Measurements from ENCODE around the gene TMIGD1.

Gene TMIGD1

GRCh38 chr17:30337393-30337999, 3.6 kb upstream of the TMIGD1 start:
- no peak overlapping the region for H3K4me3 ChIP-seq (replicated peaks; ENCODE audit: insufficient read depth, low read length)
- H3K27ac ChIP-seq (replicated peaks) = peak overlapping the region; percentile 25
- no peaks in the 10 kb centered on the region for H3K27me3 ChIP-seq (ENCODE audit: insufficient read depth, poor library complexity, severe bottlenecking)
- TF ChIP-seq, protein P1, sequence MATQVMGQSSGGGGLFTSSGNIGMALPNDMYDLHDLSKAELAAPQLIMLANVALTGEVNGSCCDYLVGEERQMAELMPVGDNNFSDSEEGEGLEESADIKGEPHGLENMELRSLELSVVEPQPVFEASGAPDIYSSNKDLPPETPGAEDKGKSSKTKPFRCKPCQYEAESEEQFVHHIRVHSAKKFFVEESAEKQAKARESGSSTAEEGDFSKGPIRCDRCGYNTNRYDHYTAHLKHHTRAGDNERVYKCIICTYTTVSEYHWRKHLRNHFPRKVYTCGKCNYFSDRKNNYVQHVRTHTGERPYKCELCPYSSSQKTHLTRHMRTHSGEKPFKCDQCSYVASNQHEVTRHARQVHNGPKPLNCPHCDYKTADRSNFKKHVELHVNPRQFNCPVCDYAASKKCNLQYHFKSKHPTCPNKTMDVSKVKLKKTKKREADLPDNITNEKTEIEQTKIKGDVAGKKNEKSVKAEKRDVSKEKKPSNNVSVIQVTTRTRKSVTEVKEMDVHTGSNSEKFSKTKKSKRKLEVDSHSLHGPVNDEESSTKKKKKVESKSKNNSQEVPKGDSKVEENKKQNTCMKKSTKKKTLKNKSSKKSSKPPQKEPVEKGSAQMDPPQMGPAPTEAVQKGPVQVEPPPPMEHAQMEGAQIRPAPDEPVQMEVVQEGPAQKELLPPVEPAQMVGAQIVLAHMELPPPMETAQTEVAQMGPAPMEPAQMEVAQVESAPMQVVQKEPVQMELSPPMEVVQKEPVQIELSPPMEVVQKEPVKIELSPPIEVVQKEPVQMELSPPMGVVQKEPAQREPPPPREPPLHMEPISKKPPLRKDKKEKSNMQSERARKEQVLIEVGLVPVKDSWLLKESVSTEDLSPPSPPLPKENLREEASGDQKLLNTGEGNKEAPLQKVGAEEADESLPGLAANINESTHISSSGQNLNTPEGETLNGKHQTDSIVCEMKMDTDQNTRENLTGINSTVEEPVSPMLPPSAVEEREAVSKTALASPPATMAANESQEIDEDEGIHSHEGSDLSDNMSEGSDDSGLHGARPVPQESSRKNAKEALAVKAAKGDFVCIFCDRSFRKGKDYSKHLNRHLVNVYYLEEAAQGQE (IDR thresholded peaks at IDR 0.05; ENCODE audit: insufficient replicate concordance, low read depth) = no peak
- no peak for TF ChIP-seq POLR2AphosphoS5 (IDR thresholded peaks at IDR 0.05; ENCODE audit: low read depth)
- TF ChIP-seq, protein P2, sequence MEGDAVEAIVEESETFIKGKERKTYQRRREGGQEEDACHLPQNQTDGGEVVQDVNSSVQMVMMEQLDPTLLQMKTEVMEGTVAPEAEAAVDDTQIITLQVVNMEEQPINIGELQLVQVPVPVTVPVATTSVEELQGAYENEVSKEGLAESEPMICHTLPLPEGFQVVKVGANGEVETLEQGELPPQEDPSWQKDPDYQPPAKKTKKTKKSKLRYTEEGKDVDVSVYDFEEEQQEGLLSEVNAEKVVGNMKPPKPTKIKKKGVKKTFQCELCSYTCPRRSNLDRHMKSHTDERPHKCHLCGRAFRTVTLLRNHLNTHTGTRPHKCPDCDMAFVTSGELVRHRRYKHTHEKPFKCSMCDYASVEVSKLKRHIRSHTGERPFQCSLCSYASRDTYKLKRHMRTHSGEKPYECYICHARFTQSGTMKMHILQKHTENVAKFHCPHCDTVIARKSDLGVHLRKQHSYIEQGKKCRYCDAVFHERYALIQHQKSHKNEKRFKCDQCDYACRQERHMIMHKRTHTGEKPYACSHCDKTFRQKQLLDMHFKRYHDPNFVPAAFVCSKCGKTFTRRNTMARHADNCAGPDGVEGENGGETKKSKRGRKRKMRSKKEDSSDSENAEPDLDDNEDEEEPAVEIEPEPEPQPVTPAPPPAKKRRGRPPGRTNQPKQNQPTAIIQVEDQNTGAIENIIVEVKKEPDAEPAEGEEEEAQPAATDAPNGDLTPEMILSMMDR (IDR thresholded peaks at IDR 0.05; ENCODE audit: insufficient read depth, low read length) = no peak
- TF ChIP-seq GABPA (IDR thresholded peaks at IDR 0.05; ENCODE audit: low read depth) = no peak
- TF ChIP-seq SPI1 (IDR thresholded peaks at IDR 0.05; ENCODE audit: borderline replicate concordance, low read depth) = no peak
- no peak for DNase-seq (ENCODE audit: low read depth in 1 of 2, low spot score in 1 of 2)

- TF ChIP-seq GABPA (IDR thresholded peaks at IDR 0.05; ENCODE audit: low read depth) (no peak), POLR2AphosphoS5 (IDR thresholded peaks at IDR 0.05; ENCODE audit: low read depth) (no peak), SPI1 (IDR thresholded peaks at IDR 0.05; ENCODE audit: borderline replicate concordance, low read depth) (no peak)
- TF ChIP-seq, protein P2 (IDR thresholded peaks at IDR 0.05; ENCODE audit: insufficient read depth, low read length) = peak; percentile 39
- TF ChIP-seq, protein P1 (IDR thresholded peaks at IDR 0.05; ENCODE audit: insufficient replicate concordance, low read depth) = no peak
- Histone ChIP-seq H3K27ac (replicated peaks) (no peak overlapping the region; the same call in 1 of the 2 replicates), H3K27me3 (ENCODE audit: insufficient read depth, poor library complexity, severe bottlenecking) (no peaks in the 10 kb centered on the region), H3K4me3 (replicated peaks; ENCODE audit: insufficient read depth, low read length) (no peak overlapping the region)
- DNase-seq (ENCODE audit: low read depth in 1 of 2, low spot score in 1 of 2) = peak; percentile 58 to 74
Observed at GRCh38 chr17:30336369-30337171, 2.7 kb upstream of the TMIGD1 start.

GRCh38 chr17:30334421-30334820, 564 bp upstream of the TMIGD1 start:
- TF ChIP-seq, protein P2 (IDR thresholded peaks at IDR 0.05; ENCODE audit: insufficient read depth, low read length) = no peak

More at GRCh38 chr17:30334421-30334820, 564 bp upstream of the TMIGD1 start:
- no peaks in the 10 kb centered on the region for H3K27me3 ChIP-seq (ENCODE audit: insufficient read depth, poor library complexity, severe bottlenecking)
- no peak overlapping the region for H3K4me3 ChIP-seq (replicated peaks; ENCODE audit: insufficient read depth, low read length)
- no peak for DNase-seq (ENCODE audit: low read depth in 1 of 2, low spot score in 1 of 2)
- H3K27ac ChIP-seq (replicated peaks) = no peak overlapping the region
